Mucosa of descending colon (tissue), 3 donors: ENCODE results near the gene SLC12A7. TPM values are rescaled to one million over a fixed set of nuclear protein-coding genes. Genes with fewer than 3 reads are reported as not detected.

Experiments
- ATAC-seq: fragments of 200-7000 bp; cut with Tn5 transposase; one replicate; pipeline ENCODE4 v1.9.1; 2020; ENCODE audit warnings: mild to moderate bottlenecking, moderate library complexity
- DNase-seq, 3 donors: peaks; one replicate each; pipeline ENCODE4 v3.0.0-alpha.2; 2020
- H3K36me3 ChIP-seq: fragments of 200-600 bp; one replicate; pipeline ENCODE4 v1.8.0; 2021; ENCODE audit warnings: low read depth, mild to moderate bottlenecking
- H3K4me1 ChIP-seq: fragments of 200-600 bp; one replicate; pipeline ENCODE4 v1.8.0; 2021; ENCODE audit warnings: low read depth, mild to moderate bottlenecking
- H3K4me3 ChIP-seq: fragments of 200-600 bp; one replicate; pipeline ENCODE4 v1.8.0; 2021; ENCODE audit warnings: mild to moderate bottlenecking
- H3K9me3 ChIP-seq: fragments of 200-600 bp; one replicate; pipeline ENCODE4 v1.8.0; 2021; ENCODE audit warnings: mild to moderate bottlenecking
- CTCF ChIP-seq: fragments of 200-600 bp; IDR thresholded peaks from one replicate; pipeline ENCODE4 v1.8.0; 2022; ENCODE audit warnings: antibody characterized with exemption, mild to moderate bottlenecking
- intact Hi-C, 2 donors: fragments of 100-400 bp; cut with DNase I in 1 of 2; cut with micrococcal nuclease in 1 of 2; formaldehyde crosslinking; loops; one replicate each; pipeline versions ENCODE4 v1.11.0 to v1.11.1; 2022; cut with DNase I, micrococcal nuclease
- total RNA-seq, 3 donors: library from RNA; stranded (reverse); fragmentation: NEBNext Ultra II Directional in 2 of 3; extraction: Animal tissue kit (Norgen Biotek cat#: 25700) in 2 of 3; gene quantifications; one replicate each; pipeline versions ENCODE4 v1.2.1 to v1.2.4, GENCODE V29; 2021 to 2023
- donor health status: DM: no; HTN: no; CAD: no; lungs with moderate emphysema.
- donor health status: DM: no; HTN: no; CAD: no.
- donor health status: DM: no; HTN: yes; CAD: no.

SLC12A7 gene
- total RNA-seq, 3 donors from 2014 or later: 80.5 to 97.4 (median 94.1) TPM

- intact Hi-C loops: no loop called here
- ATAC-seq: peak; percentile 53
- Histone ChIP-seq H3K9me3 (no peaks in the 10 kb centered on the region), H3K4me3 (no peak overlapping the region), H3K4me1 (peaks cover 6% of the 10 kb centered on the region), H3K36me3 (no peaks in the 10 kb centered on the region)
- no peak for DNase-seq
- TF ChIP-seq CTCF: no peak
These were observed 40.3 kb upstream of the SLC12A7 start for GRCh38 chr5:1152156-1152555.

DNA sequence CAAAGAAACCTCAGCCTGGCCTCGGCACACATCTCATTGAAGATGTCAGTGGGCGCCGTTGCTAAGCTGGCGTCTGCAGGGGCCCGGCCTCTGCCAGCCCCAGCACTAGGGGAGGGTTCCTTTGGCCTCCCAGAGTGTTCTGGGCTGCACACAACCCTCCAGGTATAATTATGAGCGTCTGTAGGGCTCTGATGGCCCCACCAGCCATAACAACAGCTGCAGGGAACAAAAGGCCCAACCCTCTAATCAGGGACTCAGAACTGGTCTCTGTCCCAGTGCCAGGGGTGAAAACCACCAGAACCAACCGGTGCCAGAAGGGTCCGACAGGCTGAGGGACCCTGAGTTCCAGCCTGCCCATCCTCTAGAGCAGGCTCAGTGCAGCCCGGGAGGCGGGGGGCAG, 39.5 kb upstream of the SLC12A7 start:
- Histone ChIP-seq H3K4me3 (no peak overlapping the region), H3K36me3 (no peaks in the 10 kb centered on the region), H3K4me1 (peaks cover 6% of the 10 kb centered on the region), H3K9me3 (no peaks in the 10 kb centered on the region)
- no peak for TF ChIP-seq CTCF
- intact Hi-C loops: no loop called here
- no peak for ATAC-seq
- peak in 1 of 3 donors; percentile 20 for DNase-seq

- TF ChIP-seq CTCF: no peak
- intact Hi-C loops: no loop called here
These were observed 39.0 kb upstream of the SLC12A7 start for GRCh38 chr5:1150866-1151265.

GRCh38 chr5:1144638-1145396, 33.0 kb upstream of the SLC12A7 start:
- intact Hi-C loops: loop anchor here in 1 of 2 donors (5.0 kb wide), 1 partner anchor 223 kb away; no protein-coding TSS in a partner anchor
- no peak for TF ChIP-seq CTCF
- no peaks in the 10 kb centered on the region for H3K36me3 ChIP-seq

More at GRCh38 chr5:1150866-1151265, 39.0 kb upstream of the SLC12A7 start:
- Histone ChIP-seq H3K9me3 (no peaks in the 10 kb centered on the region), H3K4me3 (no peak overlapping the region), H3K4me1 (peaks cover 3% of the 10 kb centered on the region), H3K36me3 (no peaks in the 10 kb centered on the region)
- ATAC-seq: no peak
- peak in 1 of 3 donors; percentile 24 for DNase-seq

GRCh38 chr5:1144089-1144488, 32.2 kb upstream of the SLC12A7 start:
- TF ChIP-seq CTCF: no peak
- intact Hi-C loops: loop anchor here in 1 of 2 donors (5.0 kb wide), 1 partner anchor 222 kb away; no protein-coding TSS in a partner anchor
- H3K4me1 ChIP-seq: peaks cover 5% of the 10 kb centered on the region
- H3K9me3 ChIP-seq: no peaks in the 10 kb centered on the region
- DNase-seq (peak in 1 of 3 donors; percentile 41), ATAC-seq (no peak)
- H3K36me3 ChIP-seq: no peaks in the 10 kb centered on the region
- no peak overlapping the region for H3K4me3 ChIP-seq

More at GRCh38 chr5:1144638-1145396, 33.0 kb upstream of the SLC12A7 start:
- no peaks in the 10 kb centered on the region for H3K9me3 ChIP-seq
- H3K4me1 ChIP-seq: peaks cover 5% of the 10 kb centered on the region
- H3K4me3 ChIP-seq: no peak overlapping the region
- ATAC-seq (no peak), DNase-seq (peak in 1 of 3 donors; percentile 33)
